HFFc6 (cell line): ENCODE results near the gene IRF8. TPM values are rescaled to one million over a fixed set of nuclear protein-coding genes. Genes with fewer than 3 reads are reported as not detected.

Experiments
- DNase-seq: peaks from one replicate; pipeline ENCODE4 v3.0.0-alpha.2; 2018
- H3K27ac Mint-ChIP-seq: 2 replicates; pipeline ENCODE4 v1.8.0; 2020; ENCODE audit warnings: mild to moderate bottlenecking, mixed read lengths
- H3K27me3 Mint-ChIP-seq: 2 replicates; pipeline ENCODE4 v1.8.0; 2021; ENCODE audit warnings: mild to moderate bottlenecking, moderate library complexity, mixed read lengths; ENCODE audit not compliant: insufficient read depth
- H3K36me3 Mint-ChIP-seq: 2 replicates; pipeline ENCODE4 v1.8.0; 2021; ENCODE audit warnings: low read depth, mixed read lengths
- H3K4me1 Mint-ChIP-seq: 2 replicates; pipeline ENCODE4 v1.8.0; 2020; ENCODE audit warnings: low read depth, mixed read lengths
- H3K4me3 Mint-ChIP-seq: 2 replicates; pipeline ENCODE4 v1.8.0; 2020; ENCODE audit warnings: mild to moderate bottlenecking, moderate library complexity, mixed read lengths
- H3K9me3 Mint-ChIP-seq: 2 replicates; pipeline ENCODE4 v1.8.0; 2020; ENCODE audit warnings: mild to moderate bottlenecking, mixed read lengths
- CTCF ChIP-seq: fragments of 200-600 bp; sonication (generic); IDR thresholded peaks from 2 replicates; pipeline ENCODE4 v1.5.0; 2021; ENCODE audit warnings: antibody characterized with exemption, mild to moderate bottlenecking
- total RNA-seq, 6 experiments: library from RNA; stranded (reverse); fragmentation: NEBNext Ultra II Directional; extraction: Animal tissue kit (Norgen Biotek cat#: 25700); gene quantifications; 2 replicates in 1 of 6; 3 replicates in 5 of 6; pipeline ENCODE4 v1.2.3, GENCODE V29; 2021

Gene IRF8
- total RNA-seq, 6 experiments from 2014 or later = not detected

GRCh38 chr16:85864965-85865364 is 34.0 kb upstream of the IRF8 start:
- peaks cover 8% of the 10 kb centered on the region for H3K4me1 Mint-ChIP-seq
- H3K27me3 Mint-ChIP-seq = peaks cover 26% of the 10 kb centered on the region
- H3K27ac Mint-ChIP-seq = no peak overlapping the region
- TF ChIP-seq CTCF = no peak
- peaks cover 3% of the 10 kb centered on the region; the same call in 1 of the 2 replicates for H3K36me3 Mint-ChIP-seq
- DNase-seq = no peak
- H3K4me3 Mint-ChIP-seq = no peak overlapping the region
- H3K9me3 Mint-ChIP-seq = no peaks in the 10 kb centered on the region

GRCh38 chr16:85867189-85867588 is 31.8 kb upstream of the IRF8 start:
- Mint-ChIP-seq H3K4me3 (no peak overlapping the region), H3K27me3 (peaks cover 32% of the 10 kb centered on the region), H3K4me1 (peaks cover 8% of the 10 kb centered on the region), H3K36me3 (peaks cover 3% of the 10 kb centered on the region; the same call in 1 of the 2 replicates), H3K9me3 (no peaks in the 10 kb centered on the region), H3K27ac (no peak overlapping the region)
- TF ChIP-seq CTCF = no peak
- no peak for DNase-seq

GRCh38 chr16:85868495-85868894 is 30.5 kb upstream of the IRF8 start:
- H3K27ac Mint-ChIP-seq = no peak overlapping the region
- H3K4me3 Mint-ChIP-seq = no peak overlapping the region
- peaks cover 3% of the 10 kb centered on the region; the same call in 1 of the 2 replicates for H3K36me3 Mint-ChIP-seq
- no peak for TF ChIP-seq CTCF
- no peaks in the 10 kb centered on the region for H3K9me3 Mint-ChIP-seq
- peaks cover 45% of the 10 kb centered on the region for H3K27me3 Mint-ChIP-seq
- DNase-seq = no peak
- peaks cover 4% of the 10 kb centered on the region for H3K4me1 Mint-ChIP-seq

- peaks cover 45% of the 10 kb centered on the region for H3K27me3 Mint-ChIP-seq
- no peak for TF ChIP-seq CTCF
- peaks cover 3% of the 10 kb centered on the region; the same call in 1 of the 2 replicates for H3K36me3 Mint-ChIP-seq
- no peak for DNase-seq
- H3K27ac Mint-ChIP-seq = no peak overlapping the region
- H3K4me1 Mint-ChIP-seq = no peaks in the 10 kb centered on the region
- no peaks in the 10 kb centered on the region for H3K9me3 Mint-ChIP-seq
- no peak overlapping the region for H3K4me3 Mint-ChIP-seq
Measured at GRCh38 chr16:85869206-85869605, 29.8 kb upstream of the IRF8 start.

GRCh38 chr16:85869785-85870558 is 29.0 kb upstream of the IRF8 start:
- DNase-seq = no peak
- TF ChIP-seq CTCF = no peak
- Mint-ChIP-seq H3K27me3 (peaks cover 45% of the 10 kb centered on the region), H3K4me1 (no peaks in the 10 kb centered on the region), H3K27ac (no peak overlapping the region), H3K4me3 (no peak overlapping the region), H3K9me3 (no peaks in the 10 kb centered on the region), H3K36me3 (peaks cover 3% of the 10 kb centered on the region; the same call in 1 of the 2 replicates)
